A673 (cell line): ENCODE results near the gene ARL8A.

Source experiments
- CTCF ChIP-seq: fragments of 300-800, 200-600 bp; sonication (generic); conservative IDR thresholded peaks from 2 replicates; pipeline ENCODE4 v1.5.1; 2017; ENCODE audit warnings: low read depth, mild to moderate bottlenecking, antibody characterized with exemption, low read length, moderate library complexity, mixed read lengths
- EZH2 ChIP-seq: fragments of 200-600 bp; sonication (generic); IDR thresholded peaks from 2 replicates; pipeline ENCODE4 v1.6.1; 2017; ENCODE audit warnings: borderline replicate concordance, low read depth, mild to moderate bottlenecking, mixed read lengths, antibody characterized with exemption, low read length; ENCODE audit not compliant: poor library complexity, severe bottlenecking

DNA sequence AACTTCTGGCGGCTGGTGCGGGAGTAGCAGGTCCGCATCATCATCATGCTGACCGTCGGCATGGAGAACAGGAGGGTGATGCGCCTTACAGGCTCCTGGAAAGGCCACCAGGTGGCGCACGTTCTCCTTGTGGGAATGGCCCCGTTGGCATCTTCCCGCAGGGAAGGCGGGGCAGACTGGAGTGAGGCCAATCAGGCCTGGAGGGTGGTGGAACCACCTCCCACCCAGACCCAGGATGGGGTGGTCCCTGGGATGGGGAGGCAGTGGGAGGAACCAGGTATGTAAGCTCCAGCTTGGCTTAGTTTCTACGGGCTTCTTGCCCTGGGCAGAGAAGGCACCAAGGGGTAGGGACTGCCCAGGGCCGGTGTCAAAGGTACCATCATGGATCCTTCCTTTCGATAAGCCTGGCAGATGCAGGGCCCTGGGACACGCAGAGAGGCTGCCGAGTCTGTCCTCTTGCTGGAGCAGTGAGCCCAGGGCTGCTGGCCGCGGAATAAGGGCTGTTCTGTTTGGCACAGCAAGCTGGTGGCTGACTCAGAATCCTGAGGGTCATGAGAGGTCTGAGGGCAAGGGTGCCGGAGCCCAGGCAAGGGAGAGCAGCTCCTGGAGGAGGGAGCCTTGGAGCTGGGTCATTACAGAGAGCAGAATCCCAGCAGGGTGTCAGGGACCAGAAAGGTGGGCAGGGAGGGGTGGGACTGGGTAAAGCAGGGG is 40.4 kb upstream of the ARL8A start:
- TF ChIP-seq CTCF (peak; percentile 92), EZH2 (no peak)
